Measurements from ENCODE around the gene RPL41.

RPL41 gene

GRCh38 chr12:56165369-56165768, 48.9 kb downstream of the RPL41 start:
- DNase-seq, result no peak
- Mint-ChIP-seq H3K4me1 (peaks cover 17% of the 10 kb centered on the region), H3K9me3 (no peaks in the 10 kb centered on the region), H3K27ac (no peak overlapping the region), H3K36me3 (peaks cover 67% of the 10 kb centered on the region), H3K4me3 (no peak overlapping the region), H3K27me3 (no peaks in the 10 kb centered on the region)
- CTCF ChIA-PET, result no interaction called here
